ENCODE data around the gene UCP3. TPM values are rescaled to one million over a fixed set of nuclear protein-coding genes. Genes with fewer than 3 reads are reported as not detected.

UCP3 gene
- total and polyA plus RNA-seq, 2 of the 8 experiments (the other 6 are each of a cell fraction or from before 2014, with no cell fraction given): 0.85 to 1.3 TPM

- Histone ChIP-seq H3K79me1 (ENCODE audit: low read depth, low read length) (peaks cover 2% of the 10 kb centered on the region; the same call in 1 of the 2 replicates), H3K4me1 (replicated peaks in 1 of 4; ENCODE audit: control insufficient read depth in 3 of 4, insufficient read depth in 4 of 4, low read length in 3 of 4) (peaks cover 6 to 11% (median 8%) of the 10 kb centered on the region in 4 experiments; a peak in 6 of 7 replicates), H3K79me2 (ENCODE audit: control insufficient read depth in 1 of 2, insufficient read depth in 2 of 2, low read length in 2 of 2) (peaks cover 0 to under 1% of the 10 kb centered on the region in 2 experiments; a peak in 1 of 4 replicates), H3K23ac (ENCODE audit: insufficient read length) (no peak overlapping the region), H2BK20ac (ENCODE audit: low read length) (no peak overlapping the region), H4K20me1 (replicated peaks in 1 of 2; ENCODE audit: control insufficient read depth in 1 of 2, insufficient read depth in 2 of 2, low read length in 2 of 2) (peaks cover 0 to 9% of the 10 kb centered on the region in 2 experiments), H2AFZ (ENCODE audit: low read length) (no peak overlapping the region), H3K27ac (ENCODE audit: low read depth, low read length) (no peak overlapping the region), H3K14ac (ENCODE audit: insufficient read length) (no peak overlapping the region), H3K9me3 (ENCODE audit: insufficient read depth in 2 of 2, low read depth in 1 of 2, low read length in 1 of 2) (no peaks in the 10 kb centered on the region), H2AK5ac (ENCODE audit: low read depth, low read length) (no peak overlapping the region), H3K9ac (replicated peaks in 1 of 4; ENCODE audit: extremely low read depth in 1 of 4, low read depth in 3 of 4, low read length in 3 of 4) (no peak overlapping the region), H3K4me2 (ENCODE audit: insufficient read depth in 1 of 2, low read depth in 2 of 2, low read length in 2 of 2) (no peak overlapping the region), H4K8ac (ENCODE audit: extremely low read depth, insufficient read depth, low read length) (no peak overlapping the region), H3K36me3 (ENCODE audit: control insufficient read depth in 2 of 4, insufficient read depth in 4 of 4, low read length in 3 of 4) (peaks cover 20 to 67% (median 37%) of the 10 kb centered on the region in 4 experiments), H3K23me2 (ENCODE audit: low read depth, low read length) (no peaks in the 10 kb centered on the region), H4K5ac (ENCODE audit: insufficient read length, low read depth, low read length) (no peak overlapping the region), H2BK12ac (ENCODE audit: low read depth, low read length) (no peak overlapping the region), H2BK5ac (ENCODE audit: low read depth, low read length) (no peak overlapping the region), H2BK120ac (replicated peaks; ENCODE audit: low read depth, low read length) (no peak overlapping the region), H4K91ac (replicated peaks; ENCODE audit: insufficient read length, low read length) (no peak overlapping the region), H3K56ac (replicated peaks; ENCODE audit: insufficient read length, low read depth, low read length) (no peak overlapping the region), H3K4me3 (ENCODE audit: extremely low read depth in 1 of 4, insufficient read depth in 2 of 4, low read depth in 3 of 4, low read length in 4 of 4) (no peak overlapping the region), H2BK15ac (ENCODE audit: low read length) (no peak overlapping the region), H3K18ac (ENCODE audit: extremely low read depth, low read length) (no peak overlapping the region), H3K27me3 (replicated peaks in 1 of 4; ENCODE audit: control insufficient read depth in 3 of 4, extremely low read depth in 1 of 4, insufficient read depth in 3 of 4, low read length in 3 of 4) (no peaks in the 10 kb centered on the region), H3K4ac (replicated peaks; ENCODE audit: insufficient read length, low read depth, low read length) (no peak overlapping the region)
- ChIA-PET POLR2A (ENCODE audit: partially characterized antibody) (interaction anchor here (0.9 to 2.2 kb wide), 3 partner anchors 10 to 31 kb away, joined by 3 to 11 read pairs (median 3); no protein-coding TSS in a partner anchor), CTCF (ENCODE audit: partially characterized antibody) (interaction anchor here (0.9 kb wide), 1 partner anchor 12 kb away, joined by 4 read pairs; no protein-coding TSS in a partner anchor)
- no peak for DNase-seq (ENCODE audit: low read depth in 1 of 2, low spot score in 2 of 2)
- FAIRE-seq: no peak
- WGBS, 2 experiments (ENCODE audit: extremely low coverage in 1 of 2, insufficient coverage in 1 of 2, insufficient read length in 1 of 2, insufficient replicate concordance in 2 of 2, low coverage in 1 of 2, low lambda C conversion rate in 2 of 2, missing lambda C conversion rate in 1 of 2): 93% methylated on average over 14 of the region's 14 CpGs; no CpG with 5 or more reads in 1 of the 2 experiments
- TF ChIP-seq SP1 (IDR thresholded peaks at IDR 0.05; ENCODE audit: low read depth, low read length) (no peak), SP2 (IDR thresholded peaks at IDR 0.05; ENCODE audit: low read length) (no peak), USF2 (IDR thresholded peaks at IDR 0.05; ENCODE audit: low read length) (no peak), CREB1 (IDR thresholded peaks at IDR 0.05) (no peak), CTCF (IDR thresholded peaks at IDR 0.05; ENCODE audit: control extremely low read depth in 1 of 3, insufficient read depth in 1 of 3, low read depth in 1 of 3, low read length in 3 of 3) (no peak), JUN (IDR thresholded peaks at IDR 0.05; ENCODE audit: low read depth, low read length) (no peak), E2F6 (IDR thresholded peaks at IDR 0.05) (no peak), NRF1 (IDR thresholded peaks at IDR 0.05; ENCODE audit: low read depth, low read length) (no peak)
Observed at GRCh38 chr11:73976451-73977151, 32.3 kb downstream of the UCP3 start.

Data from H1 (cell line).